Measurements from ENCODE around the gene COX20. TPM values are rescaled to one million over a fixed set of nuclear protein-coding genes. Genes with fewer than 3 reads are reported as not detected.
A peak's percentile ranks its signal among the peaks of the same experiment; 100 is the strongest.

COX20 gene
- total and polyA plus RNA-seq, 10 of the 15 experiments (the other 5 are each of a cell fraction or from before 2014, with no cell fraction given), result 22.8 to 112 (median 52.7) TPM

DNA sequence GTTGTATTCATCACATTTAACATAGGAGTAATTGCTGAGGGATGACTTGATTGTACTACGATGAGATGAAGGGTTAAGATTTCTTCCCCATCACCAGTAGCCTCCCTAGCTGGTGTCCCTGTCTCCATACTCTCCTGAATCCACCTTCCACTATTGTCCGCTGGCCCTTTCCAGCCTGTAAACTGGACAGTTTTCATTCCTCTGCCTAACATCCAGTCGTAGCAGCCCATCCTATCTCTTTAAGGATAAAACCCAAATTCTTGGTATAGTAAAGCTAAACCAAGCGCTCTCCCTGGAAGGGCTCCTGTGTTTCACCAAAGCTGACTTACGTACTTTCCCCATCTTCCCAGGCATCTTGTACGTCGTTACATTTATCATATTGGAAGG lies 670 bp downstream of the COX20 start:
- intact Hi-C loops (cut with micrococcal nuclease; ENCODE audit: unreplicated experiment), result loop anchor here (10.0 kb wide), 3 partner anchors 109 to 511 kb away; partner anchors contain the start of gene ADSS2
- peaks cover 6% of the 10 kb centered on the region for H3K4me1 ChIP-seq (ENCODE audit: control insufficient read depth, insufficient read depth, low read length)
- H3K9me3 ChIP-seq (replicated peaks; ENCODE audit: control insufficient read depth, insufficient read depth, low read length), result peaks cover 3% of the 10 kb centered on the region; the same call in 1 of the 3 replicates
- RAD21 ChIA-PET (ENCODE audit: unreplicated experiment), result interaction anchor here (0.6 to 4.1 kb wide), 16 partner anchors 10 to 232 kb away, joined by 3 to 44 read pairs (median 6); partner anchors contain the start of gene HNRNPU
- BruUV-seq (replicated peaks), result TSS peak; percentile 70
- WGBS (ENCODE audit: insufficient coverage, insufficient replicate concordance, low lambda C conversion rate, missing lambda C conversion rate), result under 1% methylated on average over 7 of the region's 7 CpGs
- peaks cover 0 to 4% of the 10 kb centered on the region in 2 experiments; a peak in 1 of 4 replicates for H3K36me3 ChIP-seq (ENCODE audit: control insufficient read depth in 2 of 2, insufficient read depth in 2 of 2, low read length in 1 of 2)
- H4K20me1 ChIP-seq (ENCODE audit: control insufficient read depth, insufficient read depth), result no peaks in the 10 kb centered on the region
- POLR2A ChIA-PET, result interaction anchor here (0.6 to 14.7 kb wide), 6 partner anchors 16 to 116 kb away, joined by 3 to 350 read pairs (median 12); partner anchors contain the start of gene HNRNPU
- H3K79me2 ChIP-seq (ENCODE audit: control insufficient read depth, insufficient read depth, low read length), result peaks cover 50% of the 10 kb centered on the region
- H3K4me3 ChIP-seq, result peak overlapping the region; percentile 72
- CTCF ChIA-PET, result interaction anchor here (0.8 to 7.9 kb wide), 6 partner anchors 21 to 210 kb away, joined by 3 to 98 read pairs (median 13); partner anchors contain the start of gene HNRNPU
- H3K27ac ChIP-seq (ENCODE audit: control insufficient read depth, insufficient read depth), result peak overlapping the region; percentile 99
- in situ Hi-C loops (cut with MboI), result no loop called here
- FAIRE-seq (no peak), ATAC-seq (peak; percentile 1), DNase-seq (ENCODE audit: low read depth, low spot score) (no peak)
- H3K9ac ChIP-seq (ENCODE audit: control insufficient read depth, insufficient read depth, low read length), result peak overlapping the region; percentile 96
- no peaks in the 10 kb centered on the region for H3K27me3 ChIP-seq (replicated peaks in 1 of 2; ENCODE audit: control insufficient read depth in 2 of 2, insufficient read depth in 2 of 2, low read length in 1 of 2)
- SMC1A ChIA-PET (ENCODE audit: uncharacterized antibody, unreplicated experiment), result interaction anchor here (0.5 to 16.8 kb wide), 13 partner anchors 9 to 207 kb away, joined by 3 to 360 read pairs (median 5); partner anchors contain the start of gene HNRNPU
- H2AFZ ChIP-seq (ENCODE audit: control insufficient read depth, low read depth, low read length), result 0 out of 2 replicates have a peak overlapping the region, but pooled peaks have one; percentile 29
- peak overlapping the region; percentile 36 for H3K4me2 ChIP-seq (ENCODE audit: control insufficient read depth, insufficient read depth)
- TF ChIP-seq POU2F2 (IDR thresholded peaks at IDR 0.05; ENCODE audit: borderline replicate concordance, low read depth, low read length) (no peak), PML (IDR thresholded peaks at IDR 0.05; ENCODE audit: low read length) (no peak), SRF (IDR thresholded peaks at IDR 0.05; ENCODE audit: low read depth in 2 of 2, low read length in 2 of 2) (no peak), SMARCA5 (IDR thresholded peaks at IDR 0.05) (no peak), NFYB (IDR thresholded peaks at IDR 0.05; ENCODE audit: insufficient read depth, low read depth, low read length) (no peak)
- TF ChIP-seq, protein P1, sequence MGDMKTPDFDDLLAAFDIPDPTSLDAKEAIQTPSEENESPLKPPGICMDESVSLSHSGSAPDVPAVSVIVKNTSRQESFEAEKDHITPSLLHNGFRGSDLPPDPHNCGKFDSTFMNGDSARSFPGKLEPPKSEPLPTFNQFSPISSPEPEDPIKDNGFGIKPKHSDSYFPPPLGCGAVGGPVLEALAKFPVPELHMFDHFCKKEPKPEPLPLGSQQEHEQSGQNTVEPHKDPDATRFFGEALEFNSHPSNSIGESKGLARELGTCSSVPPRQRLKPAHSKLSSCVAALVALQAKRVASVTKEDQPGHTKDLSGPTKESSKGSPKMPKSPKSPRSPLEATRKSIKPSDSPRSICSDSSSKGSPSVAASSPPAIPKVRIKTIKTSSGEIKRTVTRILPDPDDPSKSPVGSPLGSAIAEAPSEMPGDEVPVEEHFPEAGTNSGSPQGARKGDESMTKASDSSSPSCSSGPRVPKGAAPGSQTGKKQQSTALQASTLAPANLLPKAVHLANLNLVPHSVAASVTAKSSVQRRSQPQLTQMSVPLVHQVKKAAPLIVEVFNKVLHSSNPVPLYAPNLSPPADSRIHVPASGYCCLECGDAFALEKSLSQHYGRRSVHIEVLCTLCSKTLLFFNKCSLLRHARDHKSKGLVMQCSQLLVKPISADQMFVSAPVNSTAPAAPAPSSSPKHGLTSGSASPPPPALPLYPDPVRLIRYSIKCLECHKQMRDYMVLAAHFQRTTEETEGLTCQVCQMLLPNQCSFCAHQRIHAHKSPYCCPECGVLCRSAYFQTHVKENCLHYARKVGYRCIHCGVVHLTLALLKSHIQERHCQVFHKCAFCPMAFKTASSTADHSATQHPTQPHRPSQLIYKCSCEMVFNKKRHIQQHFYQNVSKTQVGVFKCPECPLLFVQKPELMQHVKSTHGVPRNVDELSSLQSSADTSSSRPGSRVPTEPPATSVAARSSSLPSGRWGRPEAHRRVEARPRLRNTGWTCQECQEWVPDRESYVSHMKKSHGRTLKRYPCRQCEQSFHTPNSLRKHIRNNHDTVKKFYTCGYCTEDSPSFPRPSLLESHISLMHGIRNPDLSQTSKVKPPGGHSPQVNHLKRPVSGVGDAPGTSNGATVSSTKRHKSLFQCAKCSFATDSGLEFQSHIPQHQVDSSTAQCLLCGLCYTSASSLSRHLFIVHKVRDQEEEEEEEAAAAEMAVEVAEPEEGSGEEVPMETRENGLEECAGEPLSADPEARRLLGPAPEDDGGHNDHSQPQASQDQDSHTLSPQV (IDR thresholded peaks at IDR 0.05), result no peak
- TF ChIP-seq, protein P2, sequence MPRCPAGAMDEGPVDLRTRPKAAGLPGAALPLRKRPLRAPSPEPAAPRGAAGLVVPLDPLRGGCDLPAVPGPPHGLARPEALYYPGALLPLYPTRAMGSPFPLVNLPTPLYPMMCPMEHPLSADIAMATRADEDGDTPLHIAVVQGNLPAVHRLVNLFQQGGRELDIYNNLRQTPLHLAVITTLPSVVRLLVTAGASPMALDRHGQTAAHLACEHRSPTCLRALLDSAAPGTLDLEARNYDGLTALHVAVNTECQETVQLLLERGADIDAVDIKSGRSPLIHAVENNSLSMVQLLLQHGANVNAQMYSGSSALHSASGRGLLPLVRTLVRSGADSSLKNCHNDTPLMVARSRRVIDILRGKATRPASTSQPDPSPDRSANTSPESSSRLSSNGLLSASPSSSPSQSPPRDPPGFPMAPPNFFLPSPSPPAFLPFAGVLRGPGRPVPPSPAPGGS (IDR thresholded peaks at IDR 0.05; ENCODE audit: borderline replicate concordance, insufficient read depth, low read depth, low read length, poor library complexity, severe bottlenecking), result peak; percentile 14
- TF ChIP-seq, protein P3, sequence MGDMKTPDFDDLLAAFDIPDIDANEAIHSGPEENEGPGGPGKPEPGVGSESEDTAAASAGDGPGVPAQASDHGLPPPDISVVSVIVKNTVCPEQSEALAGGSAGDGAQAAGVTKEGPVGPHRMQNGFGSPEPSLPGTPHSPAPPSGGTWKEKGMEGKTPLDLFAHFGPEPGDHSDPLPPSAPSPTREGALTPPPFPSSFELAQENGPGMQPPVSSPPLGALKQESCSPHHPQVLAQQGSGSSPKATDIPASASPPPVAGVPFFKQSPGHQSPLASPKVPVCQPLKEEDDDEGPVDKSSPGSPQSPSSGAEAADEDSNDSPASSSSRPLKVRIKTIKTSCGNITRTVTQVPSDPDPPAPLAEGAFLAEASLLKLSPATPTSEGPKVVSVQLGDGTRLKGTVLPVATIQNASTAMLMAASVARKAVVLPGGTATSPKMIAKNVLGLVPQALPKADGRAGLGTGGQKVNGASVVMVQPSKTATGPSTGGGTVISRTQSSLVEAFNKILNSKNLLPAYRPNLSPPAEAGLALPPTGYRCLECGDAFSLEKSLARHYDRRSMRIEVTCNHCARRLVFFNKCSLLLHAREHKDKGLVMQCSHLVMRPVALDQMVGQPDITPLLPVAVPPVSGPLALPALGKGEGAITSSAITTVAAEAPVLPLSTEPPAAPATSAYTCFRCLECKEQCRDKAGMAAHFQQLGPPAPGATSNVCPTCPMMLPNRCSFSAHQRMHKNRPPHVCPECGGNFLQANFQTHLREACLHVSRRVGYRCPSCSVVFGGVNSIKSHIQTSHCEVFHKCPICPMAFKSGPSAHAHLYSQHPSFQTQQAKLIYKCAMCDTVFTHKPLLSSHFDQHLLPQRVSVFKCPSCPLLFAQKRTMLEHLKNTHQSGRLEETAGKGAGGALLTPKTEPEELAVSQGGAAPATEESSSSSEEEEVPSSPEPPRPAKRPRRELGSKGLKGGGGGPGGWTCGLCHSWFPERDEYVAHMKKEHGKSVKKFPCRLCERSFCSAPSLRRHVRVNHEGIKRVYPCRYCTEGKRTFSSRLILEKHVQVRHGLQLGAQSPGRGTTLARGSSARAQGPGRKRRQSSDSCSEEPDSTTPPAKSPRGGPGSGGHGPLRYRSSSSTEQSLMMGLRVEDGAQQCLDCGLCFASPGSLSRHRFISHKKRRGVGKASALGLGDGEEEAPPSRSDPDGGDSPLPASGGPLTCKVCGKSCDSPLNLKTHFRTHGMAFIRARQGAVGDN (IDR thresholded peaks at IDR 0.05), result no peak
- TF ChIP-seq, protein P4, sequence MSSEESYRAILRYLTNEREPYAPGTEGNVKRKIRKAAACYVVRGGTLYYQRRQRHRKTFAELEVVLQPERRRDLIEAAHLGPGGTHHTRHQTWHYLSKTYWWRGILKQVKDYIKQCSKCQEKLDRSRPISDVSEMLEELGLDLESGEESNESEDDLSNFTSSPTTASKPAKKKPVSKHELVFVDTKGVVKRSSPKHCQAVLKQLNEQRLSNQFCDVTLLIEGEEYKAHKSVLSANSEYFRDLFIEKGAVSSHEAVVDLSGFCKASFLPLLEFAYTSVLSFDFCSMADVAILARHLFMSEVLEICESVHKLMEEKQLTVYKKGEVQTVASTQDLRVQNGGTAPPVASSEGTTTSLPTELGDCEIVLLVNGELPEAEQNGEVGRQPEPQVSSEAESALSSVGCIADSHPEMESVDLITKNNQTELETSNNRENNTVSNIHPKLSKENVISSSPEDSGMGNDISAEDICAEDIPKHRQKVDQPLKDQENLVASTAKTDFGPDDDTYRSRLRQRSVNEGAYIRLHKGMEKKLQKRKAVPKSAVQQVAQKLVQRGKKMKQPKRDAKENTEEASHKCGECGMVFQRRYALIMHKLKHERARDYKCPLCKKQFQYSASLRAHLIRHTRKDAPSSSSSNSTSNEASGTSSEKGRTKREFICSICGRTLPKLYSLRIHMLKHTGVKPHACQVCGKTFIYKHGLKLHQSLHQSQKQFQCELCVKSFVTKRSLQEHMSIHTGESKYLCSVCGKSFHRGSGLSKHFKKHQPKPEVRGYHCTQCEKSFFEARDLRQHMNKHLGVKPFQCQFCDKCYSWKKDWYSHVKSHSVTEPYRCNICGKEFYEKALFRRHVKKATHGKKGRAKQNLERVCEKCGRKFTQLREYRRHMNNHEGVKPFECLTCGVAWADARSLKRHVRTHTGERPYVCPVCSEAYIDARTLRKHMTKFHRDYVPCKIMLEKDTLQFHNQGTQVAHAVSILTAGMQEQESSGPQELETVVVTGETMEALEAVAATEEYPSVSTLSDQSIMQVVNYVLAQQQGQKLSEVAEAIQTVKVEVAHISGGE (CRISPR knock-in tag; IDR thresholded peaks at IDR 0.05), result no peak
